Mesendoderm (in vitro differentiated cells): Measurements from ENCODE around the gene THG1L. TPM values are rescaled to one million over a fixed set of nuclear protein-coding genes. Genes with fewer than 3 reads are reported as not detected.

ENCODE experiments used
- DNase-seq: peaks from one replicate; pipeline ENCODE4 v3.0.0; 2013
- H2AK5ac ChIP-seq: 2 replicates; pipeline ENCODE4 v1.6.1; 2013; ENCODE audit warnings: low read length, inconsistent platforms
- H2BK120ac ChIP-seq: 2 replicates; pipeline ENCODE4 v1.6.1; 2013; ENCODE audit warnings: low read depth, mild to moderate bottlenecking, low read length, moderate library complexity, mixed read lengths
- H2BK15ac ChIP-seq: replicated peaks from 2 replicates; pipeline ENCODE4 v1.6.1; 2013; ENCODE audit warnings: low read depth, mild to moderate bottlenecking, moderate library complexity
- H2BK5ac ChIP-seq: 2 replicates; pipeline ENCODE4 v1.6.1; 2013; ENCODE audit warnings: low read length, inconsistent platforms
- H3K18ac ChIP-seq: 2 replicates; pipeline ENCODE4 v1.6.1; 2013; ENCODE audit warnings: mild to moderate bottlenecking, low read length, mixed read lengths
- H3K23ac ChIP-seq: one replicate; pipeline ENCODE4 v1.6.1; 2013; ENCODE audit warnings: low read length
- H3K27ac ChIP-seq: 2 replicates; pipeline ENCODE4 v1.5.1; 2013; ENCODE audit warnings: low read depth, mild to moderate bottlenecking, inconsistent platforms, low read length, moderate library complexity
- H3K27me3 ChIP-seq: 2 replicates; pipeline ENCODE4 v1.6.1; 2013; ENCODE audit warnings: low read length, control low read depth, mild to moderate bottlenecking, inconsistent platforms; ENCODE audit not compliant: insufficient read depth, poor library complexity
- H3K36me3 ChIP-seq: 2 replicates; pipeline ENCODE4 v1.6.1; 2013; ENCODE audit warnings: low read length, inconsistent platforms; ENCODE audit not compliant: control insufficient read depth, insufficient read depth
- H3K4ac ChIP-seq: one replicate; pipeline ENCODE4 v1.6.1; 2013; ENCODE audit warnings: low read depth, mild to moderate bottlenecking, low read length, moderate library complexity
- H3K4me1 ChIP-seq: 2 replicates; pipeline ENCODE4 v1.6.1; 2013; ENCODE audit warnings: low read depth, low read length, inconsistent platforms; ENCODE audit not compliant: control insufficient read depth
- H3K4me2 ChIP-seq: 2 replicates; pipeline ENCODE4 v1.6.1; 2013; ENCODE audit warnings: low read length
- H3K4me3 ChIP-seq: 2 replicates; pipeline ENCODE4 v1.5.1; 2013; ENCODE audit warnings: mild to moderate bottlenecking, low read length
- H3K56ac ChIP-seq: one replicate; pipeline ENCODE4 v1.6.1; 2013; ENCODE audit warnings: low read length
- H3K79me1 ChIP-seq: 2 replicates; pipeline ENCODE4 v1.6.1; 2013; ENCODE audit warnings: low read length, inconsistent platforms
- H3K79me2 ChIP-seq: 2 replicates; pipeline ENCODE4 v1.6.1; 2013; ENCODE audit warnings: mild to moderate bottlenecking, low read length; ENCODE audit not compliant: control insufficient read depth, insufficient read depth
- H3K9ac ChIP-seq: 2 replicates; pipeline ENCODE4 v1.6.1; 2013; ENCODE audit warnings: low read length, inconsistent platforms
- H4K5ac ChIP-seq: one replicate; pipeline ENCODE4 v1.6.1; 2013; ENCODE audit warnings: low read length
- H4K8ac ChIP-seq: one replicate; pipeline ENCODE4 v1.6.1; 2013; ENCODE audit warnings: low read depth, mild to moderate bottlenecking, control low read depth, low read length, moderate library complexity
- WGBS: extraction: QIAGEN DNeasy Blood & Tissue Kit; methylation state at CpG from one replicate; pipeline ENCODE4 v1.1.7; 2013; ENCODE audit warnings: low lambda C conversion rate, missing lambda C conversion rate; ENCODE audit not compliant: insufficient coverage; ENCODE audit errors: extremely low coverage; 5-methylcytosine and 5-hydroxymethylcytosine counted together
- small RNA-seq: library from polyadenylated mRNA; stranded (forward); fragments of <200 nt; extraction: miRNeasy Mini kit (QIAGEN cat#:217004); gene quantifications from one replicate; pipeline ENCODE3, GENCODE V24; 2013; ENCODE audit not compliant: insufficient read depth

THG1L gene

DNA sequence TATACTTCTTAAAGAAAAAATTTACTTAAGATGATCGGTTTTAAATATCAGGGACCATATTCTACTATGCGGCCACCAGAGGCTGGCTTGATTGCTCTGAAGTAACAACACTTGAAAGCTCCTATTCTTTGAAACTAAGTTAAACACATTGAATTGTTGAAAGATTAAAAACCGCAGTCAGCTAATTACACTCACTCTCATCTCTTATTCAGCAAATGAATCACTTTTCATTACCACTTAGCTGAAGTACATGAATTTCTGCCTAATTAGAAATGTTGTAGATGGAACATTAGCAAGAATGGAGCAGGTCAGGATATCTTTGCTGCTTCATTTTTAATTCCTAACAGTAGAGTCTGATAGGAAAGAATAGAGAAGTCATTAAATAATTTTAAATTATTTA is 54.6 kb downstream of the THG1L start:
- Histone ChIP-seq H3K79me2 (no peaks in the 10 kb centered on the region), H3K18ac (no peak overlapping the region), H4K8ac (no peak overlapping the region), H2BK5ac (no peak overlapping the region), H3K56ac (no peak overlapping the region), H3K36me3 (peaks cover 5% of the 10 kb centered on the region), H3K4me1 (no peaks in the 10 kb centered on the region), H3K4ac (no peak overlapping the region), H3K23ac (no peak overlapping the region), H3K27me3 (no peaks in the 10 kb centered on the region), H2AK5ac (no peak overlapping the region), H3K4me3 (no peak overlapping the region), H3K27ac (no peak overlapping the region), H4K5ac (no peak overlapping the region), H3K79me1 (no peaks in the 10 kb centered on the region), H2BK15ac (no peak overlapping the region), H2BK120ac (no peak overlapping the region), H3K9ac (no peak overlapping the region), H3K4me2 (no peak overlapping the region)
- DNase-seq: no peak
- WGBS: no CpG with 5 or more reads among the region's 3 CpGs

Small RNA genes within 50 kb of the gene (small RNA-seq; reads per million reads assigned to genes)
- gene AC026407.1: not detected
